Osteoblast (primary cell): ENCODE data around the gene SZT2. TPM values are rescaled to one million over a fixed set of nuclear protein-coding genes. Genes with fewer than 3 reads are reported as not detected.

Experiments
- DNase-seq: peaks from one replicate; pipeline ENCODE4 v3.0.0; 2011; ENCODE audit warnings: low spot score, mixed read lengths; ENCODE audit not compliant: insufficient read length; ENCODE audit errors: missing footprints
- H2AFZ ChIP-seq: 2 replicates; pipeline ENCODE4 v1.6.0; 2011; ENCODE audit warnings: mild to moderate bottlenecking, low read length
- H3K27ac ChIP-seq: 2 replicates; pipeline ENCODE4 v1.5.1; 2011; ENCODE audit warnings: mild to moderate bottlenecking, low read depth, low read length, moderate library complexity
- H3K27me3 ChIP-seq: 2 replicates; pipeline ENCODE4 v1.6.0; 2012; ENCODE audit warnings: mild to moderate bottlenecking, control low read depth, inconsistent platforms, low read length, moderate library complexity; ENCODE audit not compliant: insufficient read depth
- H3K36me3 ChIP-seq: 2 replicates; pipeline ENCODE4 v1.5.1; 2011; ENCODE audit warnings: mild to moderate bottlenecking, low read length, control low read depth, moderate library complexity; ENCODE audit not compliant: insufficient read depth
- H3K4me1 ChIP-seq: 2 replicates; pipeline ENCODE4 v1.5.1; 2011; ENCODE audit warnings: mild to moderate bottlenecking, low read length, control low read depth, moderate library complexity; ENCODE audit not compliant: insufficient read depth
- H3K4me2 ChIP-seq: 2 replicates; pipeline ENCODE4 v1.6.0; 2011; ENCODE audit warnings: mild to moderate bottlenecking, low read length; ENCODE audit not compliant: insufficient read depth
- H3K4me3 ChIP-seq: fragments of 200-600 bp; sonication (generic); 3 replicates; pipeline ENCODE4 v1.5.1; 2012; ENCODE audit warnings: mild to moderate bottlenecking, low read length, inconsistent platforms; ENCODE audit not compliant: insufficient read depth
- H3K79me2 ChIP-seq: 2 replicates; pipeline ENCODE4 v1.6.0; 2012; ENCODE audit warnings: mild to moderate bottlenecking, low read length, control low read depth, inconsistent platforms; ENCODE audit not compliant: insufficient read depth
- H3K9me3 ChIP-seq: 2 replicates; pipeline ENCODE4 v1.5.1; 2011; ENCODE audit warnings: low read depth, low read length, control low read depth
- H4K20me1 ChIP-seq: 2 replicates; pipeline ENCODE4 v1.6.0; 2012; ENCODE audit warnings: mild to moderate bottlenecking, low read length, control low read depth; ENCODE audit not compliant: insufficient read depth
- CTCF ChIP-seq: IDR thresholded peaks from 2 replicates; pipeline ENCODE4 v1.5.1; 2011; ENCODE audit warnings: mild to moderate bottlenecking, low read depth, low read length, moderate library complexity; ENCODE audit errors: extremely low read depth
- total RNA-seq: library from RNA; depleted of rRNA; stranded (reverse); fragments of >200 nt; gene quantifications from 2 replicates; pipeline ENCODE4 v1.2.3, GENCODE V29; 2012

The SZT2 gene
- total RNA-seq, 1 donor = 42.0 TPM

DNA sequence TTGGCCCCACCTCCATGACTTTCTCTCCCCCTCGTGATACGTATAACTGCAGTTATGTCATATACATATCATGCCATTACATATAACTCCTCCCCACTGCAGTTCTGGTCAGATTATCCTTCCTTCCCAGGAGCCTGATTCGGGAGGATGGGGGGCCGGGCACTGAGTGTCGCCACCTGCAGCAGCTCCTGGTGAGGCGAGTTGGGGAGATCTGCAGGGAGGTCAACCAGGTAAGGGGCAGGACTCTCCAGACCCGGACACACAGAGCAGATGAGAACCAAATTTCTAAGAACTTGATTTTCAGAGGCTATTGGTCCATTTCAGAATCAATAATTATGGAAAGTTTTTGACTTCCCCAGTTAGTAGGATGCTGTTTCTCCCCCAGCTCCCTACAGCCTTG is 44.6 kb downstream of the SZT2 start:
- TF ChIP-seq CTCF = no peak
- no peaks in the 10 kb centered on the region for H3K27me3 ChIP-seq
- H3K9me3 ChIP-seq = no peaks in the 10 kb centered on the region
- H3K4me1 ChIP-seq = peaks cover 6% of the 10 kb centered on the region
- no peak for DNase-seq
- H3K27ac ChIP-seq = no peak overlapping the region
- H3K4me2 ChIP-seq = no peak overlapping the region
- peaks cover 64% of the 10 kb centered on the region for H3K36me3 ChIP-seq
- H3K79me2 ChIP-seq = no peaks in the 10 kb centered on the region
- H4K20me1 ChIP-seq = no peaks in the 10 kb centered on the region
- H2AFZ ChIP-seq = no peak overlapping the region
- no peak overlapping the region for H3K4me3 ChIP-seq

DNA sequence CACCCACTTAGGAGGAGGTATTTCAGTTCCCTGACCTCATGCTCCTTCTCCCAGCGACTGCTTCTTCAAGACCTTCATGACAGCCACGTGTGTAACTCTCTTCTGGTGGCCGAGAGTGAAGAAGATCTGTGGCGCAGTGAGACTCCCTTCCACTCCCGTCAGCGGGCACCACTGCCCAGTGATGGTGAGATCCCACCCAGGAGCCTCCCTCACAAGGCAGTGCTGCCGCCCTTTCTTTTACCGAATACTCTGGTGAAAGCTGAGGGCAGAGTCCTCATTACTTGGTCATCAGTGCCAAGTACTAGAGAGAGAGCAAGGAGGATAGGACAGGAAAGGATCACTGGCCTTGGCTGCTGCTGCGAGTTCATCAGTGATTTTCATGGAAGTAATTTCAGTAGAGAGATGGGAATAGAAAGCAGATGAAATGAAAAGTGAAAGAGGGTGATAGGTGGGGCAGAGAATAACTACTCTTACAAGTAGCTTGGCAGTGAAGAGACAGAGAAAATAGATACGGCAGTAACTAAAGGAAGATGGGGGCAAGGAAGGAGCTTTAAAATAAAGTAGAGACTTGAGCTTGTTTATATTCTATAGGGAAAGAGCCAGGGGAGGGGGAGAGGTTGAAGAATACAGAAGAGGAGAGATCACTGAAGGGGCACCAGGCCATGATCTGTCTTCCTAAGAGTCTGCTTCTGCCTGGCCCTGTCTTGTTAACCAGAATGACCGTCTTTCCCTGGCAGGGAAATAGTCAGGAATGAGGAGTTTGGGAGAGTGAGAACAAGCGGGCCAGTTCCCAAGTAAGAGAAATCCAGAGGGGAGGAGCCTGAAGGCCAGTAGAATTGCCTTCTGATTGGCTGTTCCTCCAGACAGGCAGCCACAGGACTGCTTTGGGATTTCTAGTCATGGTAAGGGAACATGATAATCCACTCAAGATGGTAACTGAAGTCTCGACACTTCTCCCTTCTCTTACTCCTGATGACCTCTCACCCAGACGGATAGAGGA is 45.7 kb downstream of the SZT2 start:
- DNase-seq = peak; percentile 93
- H3K36me3 ChIP-seq = peaks cover 61% of the 10 kb centered on the region
- no peak overlapping the region for H3K4me3 ChIP-seq
- H3K4me1 ChIP-seq = peaks cover 6% of the 10 kb centered on the region
- H4K20me1 ChIP-seq = no peaks in the 10 kb centered on the region
- no peak overlapping the region for H2AFZ ChIP-seq
- no peak overlapping the region for H3K4me2 ChIP-seq
- H3K79me2 ChIP-seq = no peaks in the 10 kb centered on the region
- H3K27ac ChIP-seq = peak overlapping the region; percentile 15
- H3K27me3 ChIP-seq = no peaks in the 10 kb centered on the region
- H3K9me3 ChIP-seq = no peaks in the 10 kb centered on the region
- no peak for TF ChIP-seq CTCF

DNA sequence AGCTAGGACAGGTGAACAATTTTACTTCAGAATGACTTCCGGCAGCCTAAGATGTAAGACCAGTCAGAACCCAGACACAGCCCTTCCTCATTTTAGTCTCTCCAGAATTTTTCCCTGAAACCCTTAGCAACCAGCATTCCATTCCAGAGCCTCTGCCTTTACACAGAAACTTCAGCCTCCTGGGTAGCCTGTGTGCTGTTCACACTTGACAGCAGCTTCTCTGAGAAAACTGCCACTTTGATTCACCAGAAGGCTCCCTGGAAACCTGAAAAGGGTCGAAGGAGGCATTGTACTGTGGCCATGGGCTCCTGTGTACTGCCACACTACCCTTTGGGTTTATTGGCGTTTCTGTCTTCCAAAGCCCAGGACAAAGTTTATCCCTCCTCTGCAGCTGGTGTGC is 46.7 kb downstream of the SZT2 start:
- Histone ChIP-seq H2AFZ (no peak overlapping the region), H3K79me2 (no peaks in the 10 kb centered on the region), H3K4me1 (peaks cover 6% of the 10 kb centered on the region), H3K27ac (no peak overlapping the region), H3K9me3 (no peaks in the 10 kb centered on the region), H3K4me3 (no peak overlapping the region), H3K4me2 (no peak overlapping the region), H4K20me1 (no peaks in the 10 kb centered on the region), H3K27me3 (no peaks in the 10 kb centered on the region), H3K36me3 (peaks cover 61% of the 10 kb centered on the region)
- no peak for DNase-seq
- TF ChIP-seq CTCF = no peak
